GM12891 (cell line): ENCODE measurements around the gene PPP2R3B.

Source experiments
- PAX5 ChIP-seq: IDR thresholded peaks from 2 replicates; pipeline ENCODE4 v1.6.1; 2011; ENCODE audit warnings: low read length, moderate library complexity, mild to moderate bottlenecking; ENCODE audit not compliant: insufficient read depth, severe bottlenecking
- POLR2A ChIP-seq: IDR thresholded peaks from 2 replicates; pipeline ENCODE4 v1.6.1; 2011; ENCODE audit warnings: low read depth, low read length, control low read depth
- POLR2AphosphoS5 ChIP-seq: IDR thresholded peaks from 2 replicates; pipeline ENCODE4 v1.6.1; 2011; ENCODE audit warnings: low read depth, low read length, control low read depth
- POU2F2 ChIP-seq: IDR thresholded peaks from 2 replicates; pipeline ENCODE4 v1.6.1; 2011; ENCODE audit warnings: low read depth, mild to moderate bottlenecking, control low read depth, low read length, moderate library complexity
- SPI1 ChIP-seq: IDR thresholded peaks from 2 replicates; pipeline ENCODE4 v1.6.1; 2011; ENCODE audit warnings: low read depth, low read length, control low read depth
- TAF1 ChIP-seq: IDR thresholded peaks from 2 replicates; pipeline ENCODE4 v1.6.1; 2011; ENCODE audit warnings: low read depth, low read length, control low read depth

- no peak for TF ChIP-seq POLR2AphosphoS5
- TF ChIP-seq POLR2A, result no peak
- no peak for TF ChIP-seq TAF1
- TF ChIP-seq POU2F2, result no peak
- no peak for TF ChIP-seq SPI1
- no peak for TF ChIP-seq PAX5
These were observed 31.2 kb downstream of the PPP2R3B start for GRCh38 chrX:355329-356050.
